GM19328 (cell line): ENCODE data around the gene HMG20B.
"Not testable (repeated sequence)": the region's sequence is repeated elsewhere in the genome, so short reads cannot be mapped to it uniquely, and the experiment has no call there.

Source experiments
- ATAC-seq: cut with Tn5 transposase; IDR thresholded peaks from one replicate; pipeline ENCODE4 v1.9.1; 2021; ENCODE audit warnings: mild to moderate bottlenecking, moderate library complexity; ENCODE audit not compliant: unreplicated experiment

HMG20B gene

DNA sequence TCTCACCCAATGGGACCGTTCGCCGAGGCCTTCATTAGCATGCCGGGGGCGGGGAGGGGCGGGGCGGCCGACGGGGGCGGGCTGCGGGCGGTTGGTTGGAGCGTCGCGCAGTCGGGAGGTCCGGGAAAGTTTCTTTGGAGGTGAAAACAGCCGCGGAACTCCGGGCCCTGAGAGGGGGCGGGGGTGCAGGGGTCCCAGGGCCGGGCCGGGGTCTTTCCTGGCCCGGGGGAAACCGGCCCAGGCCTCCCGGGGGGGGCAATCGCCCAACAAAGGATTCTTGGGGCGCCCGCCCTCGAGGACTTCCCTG lies at the start of gene HMG20B:
Gene HMG20B (plus strand): TSS at position 90 of the 307 bp plus-strand sequence. CDS start 366 bp downstream, outside the sequence.
- no peak for ATAC-seq

DNA sequence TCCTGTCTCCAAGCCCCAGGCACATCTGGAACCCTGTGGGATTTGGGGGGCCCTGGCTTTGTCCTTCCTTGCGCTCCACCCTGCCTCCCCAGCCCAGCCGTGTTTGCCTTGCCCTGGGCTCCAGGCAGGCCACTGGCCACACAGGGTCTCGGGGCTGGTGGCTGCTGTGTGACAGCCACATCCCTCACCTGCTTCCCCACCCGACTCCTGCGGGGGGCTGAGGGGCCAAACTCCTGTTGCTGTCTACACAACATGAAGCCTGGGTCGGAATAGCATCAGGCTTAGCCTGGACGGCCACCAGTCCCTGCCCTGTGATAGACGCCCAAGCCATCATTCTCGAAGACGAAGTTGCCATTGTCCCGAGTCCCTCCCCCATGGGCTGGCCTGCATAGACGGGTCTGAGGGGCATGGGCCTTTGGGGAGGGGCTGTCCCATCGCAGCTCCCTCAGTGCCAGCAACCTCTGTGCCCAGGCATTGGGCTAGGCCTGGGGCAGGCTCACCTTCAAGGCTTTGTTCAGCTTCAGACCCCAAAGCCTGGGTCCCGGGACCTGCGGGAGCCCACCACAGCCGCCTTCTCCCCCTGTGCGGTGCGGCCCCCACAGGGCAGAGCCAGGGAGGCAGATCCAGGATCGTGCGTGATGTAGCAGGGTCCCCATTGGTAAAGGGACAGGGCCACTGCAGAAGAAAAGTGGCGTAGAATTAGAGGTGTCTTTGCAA lies 49.2 kb upstream of the HMG20B start:
- no peak for ATAC-seq

DNA sequence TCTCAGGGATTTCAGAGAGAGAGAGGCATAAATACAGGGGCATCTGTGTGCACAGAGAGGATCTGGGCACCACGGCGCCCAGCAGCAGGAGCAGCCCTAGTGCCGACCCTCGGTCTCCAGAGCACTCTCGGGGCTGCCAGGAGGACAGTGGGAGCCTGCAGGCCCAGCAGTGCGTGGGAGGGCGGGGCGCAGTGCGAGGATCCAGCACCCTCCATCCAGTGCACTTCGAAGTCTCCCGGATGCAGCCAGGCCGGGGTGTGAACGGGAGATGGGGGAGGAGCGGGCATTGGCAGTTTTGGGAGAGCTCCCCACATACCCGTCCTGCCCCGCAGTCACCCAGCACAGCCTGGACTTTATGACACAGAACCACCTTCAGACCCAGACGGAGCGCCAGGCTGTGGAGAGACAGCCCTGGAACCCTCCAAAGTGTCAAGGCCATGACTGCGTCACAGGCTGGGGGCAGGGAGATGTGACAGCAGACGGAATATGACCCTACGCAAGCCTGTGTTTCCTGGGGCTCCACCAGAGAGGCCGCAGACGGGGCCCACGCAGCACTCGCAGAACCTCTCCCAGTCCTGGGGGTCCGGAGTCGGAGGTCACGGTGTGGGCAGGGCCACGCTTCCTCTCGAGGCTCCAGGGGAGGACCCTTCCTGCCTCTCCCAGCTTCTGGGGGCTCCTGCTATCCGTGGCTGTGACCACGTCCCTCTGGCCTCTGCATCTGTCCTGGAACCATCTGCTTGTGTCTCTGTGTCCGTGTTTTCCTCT lies 48.5 kb upstream of the HMG20B start:
- ATAC-seq: no peak

DNA sequence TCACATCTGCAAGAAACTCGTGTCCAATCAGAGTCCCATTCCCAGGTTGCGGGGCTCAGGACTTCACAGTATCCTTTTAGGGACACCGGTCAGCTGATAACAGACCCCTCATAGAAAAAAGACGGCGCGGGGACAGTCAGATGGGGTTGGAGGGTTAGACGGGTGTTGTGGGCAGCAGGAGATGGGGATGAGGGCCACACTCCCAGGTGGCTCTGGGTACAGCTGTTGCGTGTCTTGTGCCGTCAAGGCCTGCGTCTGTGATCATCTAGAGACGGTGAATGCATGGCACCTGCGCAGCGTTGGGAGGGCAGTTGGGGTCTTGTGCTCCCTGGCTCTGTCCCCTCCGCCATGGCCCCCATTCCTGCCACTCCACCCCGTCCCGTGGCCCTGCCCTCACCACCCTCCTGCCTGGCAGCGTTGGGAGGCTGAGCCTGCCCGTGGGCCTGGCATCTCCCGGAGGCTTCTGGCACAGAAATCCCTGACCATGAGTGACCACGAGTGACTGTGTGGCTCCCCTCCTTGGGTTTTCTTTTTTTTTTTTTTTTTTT lies 47.8 kb upstream of the HMG20B start:
- ATAC-seq: no peak

DNA sequence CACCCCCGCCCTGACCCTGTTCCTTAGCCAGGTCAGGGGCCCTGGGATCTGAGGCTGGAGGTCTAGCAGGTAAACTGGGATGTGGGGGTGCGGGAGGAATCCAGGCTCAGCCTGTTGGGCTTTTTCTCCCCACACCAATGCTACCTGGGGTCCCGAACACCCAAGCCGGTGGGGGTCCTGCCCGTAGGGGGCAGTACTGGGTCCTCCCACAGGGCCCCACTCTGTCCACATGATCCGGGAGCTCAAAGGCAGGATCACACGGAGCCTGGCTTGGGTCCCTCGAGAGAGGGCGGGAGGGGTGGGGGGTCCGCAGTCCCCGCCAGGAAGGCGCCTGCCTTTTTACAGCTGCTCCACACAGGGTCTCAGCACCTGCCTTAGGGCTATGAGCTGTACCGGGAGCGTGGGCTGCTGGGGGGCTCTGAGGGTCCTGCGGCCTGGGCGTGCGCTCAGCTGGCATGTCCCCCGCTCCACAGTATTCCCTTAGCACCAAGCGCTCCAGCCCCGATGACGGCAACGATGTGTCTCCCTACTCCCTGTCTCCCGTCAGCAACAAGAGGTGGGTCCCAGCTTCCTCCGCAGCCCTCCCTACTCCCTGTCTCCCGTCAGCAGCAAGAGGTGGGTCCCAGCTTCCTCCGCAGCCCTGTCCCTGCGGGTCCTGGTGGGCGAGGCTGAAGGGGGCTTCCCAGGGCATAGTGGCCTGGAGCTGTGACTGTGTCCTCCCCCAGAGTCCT lies 46.1 kb upstream of the HMG20B start:
- ATAC-seq: no peak

DNA sequence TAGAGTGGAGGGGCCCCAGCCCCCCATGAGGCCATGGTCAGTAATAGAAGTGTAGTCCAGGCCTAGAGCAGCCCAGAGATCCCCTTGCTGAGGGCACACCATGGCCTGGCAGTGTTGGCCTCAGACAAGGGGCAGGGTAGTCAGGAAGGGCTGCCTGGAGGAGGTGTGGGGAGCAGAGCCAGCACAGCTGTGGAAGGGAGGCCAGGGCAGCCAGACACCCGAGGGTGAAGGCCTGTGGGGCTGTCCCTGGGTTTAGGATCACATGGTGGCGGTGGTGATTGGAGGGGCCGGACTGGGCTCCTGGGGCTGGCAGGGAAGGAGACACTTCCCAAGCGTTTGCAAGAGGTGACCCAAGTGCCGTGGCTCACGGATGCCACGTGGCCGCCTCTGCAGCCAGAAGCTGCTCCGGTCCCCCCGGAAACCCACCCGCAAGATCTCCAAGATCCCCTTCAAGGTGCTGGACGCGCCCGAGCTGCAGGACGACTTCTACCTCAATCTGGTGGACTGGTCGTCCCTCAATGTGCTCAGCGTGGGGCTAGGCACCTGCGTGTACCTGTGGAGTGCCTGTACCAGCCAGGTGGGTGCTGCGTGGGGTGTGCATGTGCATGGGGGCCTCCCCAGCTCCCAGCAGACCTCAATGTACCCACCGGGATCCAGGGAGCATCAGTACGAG lies 45.4 kb upstream of the HMG20B start:
- no peak for ATAC-seq

DNA sequence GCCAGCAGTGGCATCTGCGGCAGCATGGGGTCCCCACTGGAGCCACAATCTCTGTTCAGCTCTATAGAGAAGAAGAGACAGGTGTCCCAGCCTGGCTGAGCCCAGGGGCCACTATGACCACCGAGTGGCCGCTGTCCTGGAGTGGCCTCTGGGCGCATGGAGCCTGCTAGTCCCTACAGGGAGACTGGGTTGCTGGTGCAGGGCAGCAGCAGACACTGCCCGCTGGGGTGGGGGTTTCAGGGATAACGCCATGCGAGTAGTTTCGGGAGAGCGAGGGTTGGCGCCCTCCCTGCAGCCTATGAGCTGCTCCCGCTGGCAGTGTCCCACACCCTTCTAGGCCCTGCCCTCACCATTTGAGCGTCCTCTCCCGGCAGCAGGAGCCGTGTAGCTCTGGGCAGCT lies 44.7 kb upstream of the HMG20B start:
- no peak for ATAC-seq

DNA sequence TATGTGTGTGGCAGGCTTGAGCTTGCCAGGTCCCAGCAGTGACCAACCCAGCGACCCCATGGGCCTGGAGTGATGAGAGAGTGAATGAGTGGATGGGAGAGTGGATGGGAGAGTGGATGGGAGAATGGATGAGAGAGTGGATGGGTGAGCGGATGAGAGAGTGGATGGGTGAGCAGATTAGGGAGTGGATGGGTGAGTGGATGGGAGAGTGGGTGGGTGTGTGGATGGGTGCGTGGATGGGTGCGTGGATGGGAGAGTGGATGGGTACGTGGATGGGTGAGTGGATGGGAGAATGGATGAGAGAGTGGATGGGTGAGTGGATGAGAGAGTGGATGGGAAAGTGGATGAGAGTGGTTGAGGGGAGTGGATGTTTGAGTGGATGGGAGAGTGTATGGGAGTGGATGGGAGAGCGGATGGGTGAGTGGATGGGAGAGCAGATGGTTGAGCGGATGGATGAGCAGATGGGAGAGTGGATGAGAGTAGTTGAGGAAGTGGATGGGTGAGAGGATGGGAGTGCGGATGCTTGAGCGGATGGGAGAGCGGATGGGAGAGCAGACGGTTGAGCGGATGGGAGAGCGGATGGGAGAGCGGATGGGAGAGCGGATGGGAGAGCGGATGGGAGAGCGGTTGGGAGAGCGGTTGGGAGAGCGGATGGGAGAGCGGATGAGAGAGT lies 44.1 kb upstream of the HMG20B start:
- ATAC-seq: no peak

DNA sequence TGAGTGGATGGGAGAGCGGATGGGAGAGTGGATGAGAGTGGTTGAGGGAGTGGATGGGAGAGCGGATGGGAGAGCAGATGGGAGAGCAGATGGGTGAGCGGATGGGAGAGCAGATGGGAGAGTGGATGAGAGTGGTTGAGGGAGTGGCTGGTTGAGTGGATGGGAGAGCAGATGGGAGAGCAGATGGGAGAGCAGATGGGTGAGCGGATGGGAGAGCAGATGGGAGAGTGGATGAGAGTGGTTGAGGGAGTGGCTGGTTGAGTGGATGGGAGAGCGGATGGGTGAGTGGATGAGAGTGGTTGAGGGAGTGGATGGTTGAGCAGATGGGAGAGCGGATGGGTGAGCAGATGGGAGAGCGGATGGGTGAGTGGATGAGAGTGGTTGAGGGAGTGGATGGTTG lies 43.4 kb upstream of the HMG20B start:
- not testable (repeated sequence) for ATAC-seq

DNA sequence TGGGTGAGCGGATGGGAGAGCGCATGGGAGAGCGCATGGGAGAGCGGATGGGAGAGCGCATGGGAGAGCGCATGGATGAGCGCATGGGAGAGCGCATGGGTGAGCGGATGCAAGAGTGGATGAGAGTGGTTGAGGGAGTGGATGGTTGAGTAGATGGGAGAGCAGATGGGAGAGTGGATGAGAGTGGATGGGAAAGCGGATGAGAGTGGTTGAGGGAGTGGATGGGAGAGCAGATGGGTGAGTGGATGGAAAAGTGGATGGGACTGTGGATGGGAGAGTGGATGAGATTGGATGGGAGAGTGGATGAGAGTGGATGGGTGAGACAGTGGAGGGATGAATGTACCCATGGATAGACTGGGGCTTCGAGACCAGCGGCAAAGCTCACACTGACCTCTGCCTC lies 42.4 kb upstream of the HMG20B start:
- no peak for ATAC-seq

DNA sequence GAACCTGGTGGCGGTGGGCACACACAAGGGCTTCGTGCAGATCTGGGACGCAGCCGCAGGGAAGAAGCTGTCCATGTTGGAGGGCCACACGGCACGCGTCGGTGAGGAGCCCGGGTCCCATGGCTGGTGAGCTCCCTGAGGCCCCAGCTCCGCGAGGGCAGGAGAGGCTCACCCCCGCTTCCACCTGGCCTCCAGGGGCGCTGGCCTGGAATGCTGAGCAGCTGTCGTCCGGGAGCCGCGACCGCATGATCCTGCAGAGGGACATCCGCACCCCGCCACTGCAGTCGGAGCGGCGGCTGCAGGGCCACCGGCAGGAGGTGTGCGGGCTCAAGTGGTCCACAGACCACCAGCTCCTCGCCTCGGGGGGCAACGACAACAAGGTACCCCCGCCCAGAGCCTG lies 41.0 kb upstream of the HMG20B start:
- no peak for ATAC-seq

DNA sequence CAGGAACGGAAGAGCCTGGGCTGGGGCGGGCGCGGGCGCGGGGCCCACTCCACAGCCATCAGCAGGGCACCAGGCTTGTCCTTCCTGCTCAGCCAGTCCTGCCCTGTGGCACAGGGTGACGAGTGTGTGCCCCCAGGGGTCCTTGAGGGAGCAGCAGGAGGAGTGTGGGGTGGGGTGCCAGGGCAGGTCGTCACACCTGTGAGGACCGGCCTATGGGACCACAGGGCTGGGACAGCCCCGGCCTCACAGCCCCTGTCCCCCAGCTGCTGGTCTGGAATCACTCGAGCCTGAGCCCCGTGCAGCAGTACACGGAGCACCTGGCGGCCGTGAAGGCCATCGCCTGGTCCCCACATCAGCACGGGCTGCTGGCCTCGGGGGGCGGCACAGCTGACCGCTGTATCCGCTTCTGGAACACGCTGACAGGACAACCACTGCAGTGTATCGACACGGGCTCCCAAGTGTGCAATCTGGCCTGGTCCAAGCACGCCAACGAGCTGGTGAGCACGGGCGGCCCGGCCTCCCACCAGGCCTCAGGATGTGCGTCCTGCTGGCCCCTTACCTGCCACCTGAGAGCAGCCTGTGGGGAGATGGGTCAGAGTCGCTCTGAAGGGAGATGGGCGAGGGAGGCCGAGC lies 40.5 kb upstream of the HMG20B start:
- ATAC-seq: no peak

DNA sequence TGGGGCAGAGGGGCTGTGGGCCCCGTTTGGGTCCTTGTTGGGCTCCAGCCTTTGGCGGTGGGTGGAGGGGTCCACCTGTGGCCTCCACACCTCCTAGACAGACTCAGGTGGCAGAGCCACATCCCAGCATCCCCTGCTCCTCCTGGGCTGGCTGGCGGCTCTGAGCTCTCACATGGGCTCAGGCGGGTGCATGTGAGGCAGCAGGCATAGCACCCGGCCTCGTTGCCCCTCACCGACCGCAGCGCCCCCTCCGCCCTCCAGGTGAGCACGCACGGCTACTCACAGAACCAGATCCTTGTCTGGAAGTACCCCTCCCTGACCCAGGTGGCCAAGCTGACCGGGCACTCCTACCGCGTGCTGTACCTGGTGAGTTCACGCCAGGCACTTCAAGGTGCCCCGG lies 39.7 kb upstream of the HMG20B start:
- ATAC-seq: no peak

DNA sequence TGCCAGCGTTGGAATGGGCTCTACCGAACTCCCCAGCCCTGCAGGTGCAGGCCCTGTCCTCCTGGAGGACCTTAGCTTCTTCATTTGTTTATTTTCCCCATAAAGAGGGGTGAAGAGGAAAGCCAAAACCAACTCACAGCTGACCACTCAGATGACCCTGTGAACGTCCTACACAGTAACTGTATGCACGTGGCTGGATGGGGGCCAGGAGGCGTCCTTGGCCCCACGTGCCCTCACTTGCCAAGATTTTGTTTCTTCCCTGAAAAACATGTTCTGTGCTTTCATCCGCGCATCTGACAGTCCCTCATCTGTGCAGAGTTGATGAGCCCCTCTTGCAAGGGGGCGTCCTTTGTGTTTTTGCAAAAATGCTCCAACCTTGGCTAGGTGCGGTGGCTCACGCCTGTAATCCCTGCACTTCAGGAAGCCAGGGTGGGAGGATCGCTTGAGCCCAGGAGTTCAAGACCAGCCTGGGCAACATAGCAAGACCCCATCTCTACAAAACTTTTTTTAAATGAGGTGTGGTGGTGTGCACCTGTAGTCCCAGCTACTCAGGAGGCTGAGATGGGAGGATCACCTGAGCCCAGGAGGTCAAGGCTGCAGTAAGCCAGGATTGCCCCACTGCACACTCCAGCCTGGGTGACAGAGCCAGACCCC lies 39.1 kb upstream of the HMG20B start:
- ATAC-seq: no peak

DNA sequence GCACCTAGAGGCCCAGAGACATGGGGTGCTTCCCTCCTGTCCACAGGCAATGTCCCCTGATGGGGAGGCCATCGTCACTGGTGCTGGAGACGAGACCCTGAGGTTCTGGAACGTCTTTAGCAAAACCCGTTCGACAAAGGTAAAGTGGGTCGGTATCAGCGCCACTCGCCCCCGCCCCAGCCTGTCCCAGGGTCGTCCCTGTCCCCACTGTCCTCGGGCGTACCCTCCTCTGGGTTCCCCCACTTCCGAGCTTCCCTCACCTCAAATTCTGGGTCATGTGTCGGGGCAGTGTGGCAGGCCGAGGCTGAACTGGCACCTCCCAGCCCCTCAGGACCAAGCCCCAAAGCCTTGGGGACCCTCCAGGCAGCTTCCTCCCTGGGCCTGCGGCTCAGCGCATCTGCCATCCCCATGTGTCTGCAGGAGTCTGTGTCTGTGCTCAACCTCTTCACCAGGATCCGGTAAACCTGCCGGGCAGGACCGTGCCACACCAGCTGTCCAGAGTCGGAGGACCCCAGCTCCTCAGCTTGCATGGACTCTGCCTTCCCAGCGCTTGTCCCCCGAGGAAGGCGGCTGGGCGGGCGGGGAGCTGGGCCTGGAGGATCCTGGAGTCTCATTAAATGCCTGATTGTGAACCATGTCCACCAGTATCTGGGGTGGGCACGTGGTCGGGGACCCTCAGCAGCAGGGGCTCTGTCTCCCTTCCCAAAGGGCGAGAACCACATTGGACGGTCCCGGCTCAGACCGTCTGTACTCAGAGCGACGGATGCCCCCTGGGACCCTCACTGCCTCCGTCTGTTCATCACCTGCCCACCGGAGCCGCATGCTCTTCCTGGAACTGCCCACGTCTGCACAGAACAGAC lies 38.1 kb upstream of the HMG20B start:
- ATAC-seq: no peak

DNA sequence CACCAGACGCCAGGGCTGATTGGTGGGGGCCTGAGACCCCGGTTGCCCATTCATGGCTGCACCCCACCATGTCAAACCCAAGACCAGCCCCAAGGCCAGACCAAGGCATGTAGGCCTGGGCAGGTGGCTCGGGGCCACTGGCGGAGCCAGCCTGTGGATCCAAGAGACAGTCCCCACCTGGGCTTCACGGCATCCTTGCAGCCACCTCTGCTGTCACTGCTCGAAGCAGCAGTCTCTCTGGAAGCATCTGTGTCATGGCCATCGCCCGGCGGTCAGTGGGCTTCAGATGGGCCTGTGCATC lies 37.6 kb upstream of the HMG20B start:
- ATAC-seq: no peak

DNA sequence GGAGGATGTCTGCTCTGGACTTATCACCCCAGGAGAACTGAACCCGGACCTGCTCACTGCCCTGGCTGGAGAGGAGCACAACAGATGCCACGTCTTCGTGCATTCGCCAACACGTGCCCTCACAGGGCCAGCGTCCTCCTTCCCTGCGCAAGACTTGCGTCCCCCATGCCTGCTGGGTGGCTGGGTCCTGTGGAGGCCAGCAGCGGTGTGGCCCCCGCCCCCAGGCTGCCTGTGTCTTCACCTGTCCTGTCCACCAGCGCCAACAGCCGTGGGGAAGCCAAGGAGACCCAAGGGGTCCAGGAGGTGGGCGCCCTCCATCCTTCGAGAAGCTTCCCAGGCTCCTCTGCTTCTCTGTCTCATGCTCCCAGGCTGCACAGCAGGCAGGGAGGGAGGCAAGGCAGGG lies 37.2 kb upstream of the HMG20B start:
- ATAC-seq: no peak

DNA sequence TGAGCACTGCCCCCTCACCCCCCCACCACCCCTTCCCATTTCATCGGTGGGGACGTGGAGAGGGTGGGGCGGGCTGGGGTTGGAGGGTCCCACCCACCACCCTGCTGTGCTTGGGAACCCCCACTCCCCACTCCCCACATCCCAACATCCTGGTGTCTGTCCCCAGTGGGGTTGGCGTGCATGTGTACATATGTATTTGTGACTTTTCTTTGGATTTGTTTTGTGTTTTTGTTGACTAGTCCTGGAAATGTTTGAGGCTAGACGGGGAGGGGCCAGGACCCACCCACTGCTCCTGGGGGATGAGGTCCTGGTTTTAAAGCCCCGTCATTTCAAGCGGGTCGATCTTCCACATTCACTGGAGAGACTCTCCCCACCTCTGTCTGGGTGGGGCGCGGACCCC lies 36.8 kb upstream of the HMG20B start:
- no peak for ATAC-seq
